Measurements from ENCODE around the gene RUVBL2.

DNA sequence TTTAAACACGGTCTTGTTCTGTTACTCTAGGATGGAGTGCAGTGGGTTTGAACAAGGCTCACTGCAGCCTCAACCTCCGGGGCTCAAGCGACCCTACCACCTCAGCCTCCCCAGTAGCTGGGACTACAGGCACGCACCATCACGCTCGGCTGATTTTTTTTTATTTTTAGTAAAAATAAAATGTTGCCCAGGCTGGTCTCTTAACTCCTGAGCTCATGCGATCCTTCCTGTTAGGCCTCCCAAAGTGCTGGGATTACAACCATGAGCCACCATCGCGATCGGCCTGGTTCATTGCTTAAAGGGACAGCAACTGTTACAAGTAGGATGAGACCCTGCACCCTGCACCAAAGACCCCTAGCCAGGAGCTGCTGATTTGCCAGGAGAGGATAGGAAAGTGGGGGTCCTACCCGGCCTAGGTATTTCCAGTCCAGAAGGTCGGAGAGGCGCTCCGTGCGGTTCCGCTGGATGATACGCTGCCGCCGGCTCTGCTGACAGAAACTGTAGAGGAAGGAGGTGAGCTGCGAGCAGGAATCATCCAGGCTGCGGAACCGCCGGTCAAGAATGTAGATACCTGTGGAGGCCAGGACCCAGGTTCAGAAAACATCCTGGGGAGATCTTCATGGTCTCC is 23.4 kb upstream of the RUVBL2 start:
- no peak for TF ChIP-seq EGR1 (IDR thresholded peaks at IDR 0.05)
- TF ChIP-seq, protein P1, sequence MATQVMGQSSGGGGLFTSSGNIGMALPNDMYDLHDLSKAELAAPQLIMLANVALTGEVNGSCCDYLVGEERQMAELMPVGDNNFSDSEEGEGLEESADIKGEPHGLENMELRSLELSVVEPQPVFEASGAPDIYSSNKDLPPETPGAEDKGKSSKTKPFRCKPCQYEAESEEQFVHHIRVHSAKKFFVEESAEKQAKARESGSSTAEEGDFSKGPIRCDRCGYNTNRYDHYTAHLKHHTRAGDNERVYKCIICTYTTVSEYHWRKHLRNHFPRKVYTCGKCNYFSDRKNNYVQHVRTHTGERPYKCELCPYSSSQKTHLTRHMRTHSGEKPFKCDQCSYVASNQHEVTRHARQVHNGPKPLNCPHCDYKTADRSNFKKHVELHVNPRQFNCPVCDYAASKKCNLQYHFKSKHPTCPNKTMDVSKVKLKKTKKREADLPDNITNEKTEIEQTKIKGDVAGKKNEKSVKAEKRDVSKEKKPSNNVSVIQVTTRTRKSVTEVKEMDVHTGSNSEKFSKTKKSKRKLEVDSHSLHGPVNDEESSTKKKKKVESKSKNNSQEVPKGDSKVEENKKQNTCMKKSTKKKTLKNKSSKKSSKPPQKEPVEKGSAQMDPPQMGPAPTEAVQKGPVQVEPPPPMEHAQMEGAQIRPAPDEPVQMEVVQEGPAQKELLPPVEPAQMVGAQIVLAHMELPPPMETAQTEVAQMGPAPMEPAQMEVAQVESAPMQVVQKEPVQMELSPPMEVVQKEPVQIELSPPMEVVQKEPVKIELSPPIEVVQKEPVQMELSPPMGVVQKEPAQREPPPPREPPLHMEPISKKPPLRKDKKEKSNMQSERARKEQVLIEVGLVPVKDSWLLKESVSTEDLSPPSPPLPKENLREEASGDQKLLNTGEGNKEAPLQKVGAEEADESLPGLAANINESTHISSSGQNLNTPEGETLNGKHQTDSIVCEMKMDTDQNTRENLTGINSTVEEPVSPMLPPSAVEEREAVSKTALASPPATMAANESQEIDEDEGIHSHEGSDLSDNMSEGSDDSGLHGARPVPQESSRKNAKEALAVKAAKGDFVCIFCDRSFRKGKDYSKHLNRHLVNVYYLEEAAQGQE (IDR thresholded peaks at IDR 0.05; ENCODE audit: low read depth) = no peak

Measured in Ishikawa (cell line).